SK-N-SH (cell line): ENCODE results near the gene ELMO1. TPM values are rescaled to one million over a fixed set of nuclear protein-coding genes. Genes with fewer than 3 reads are reported as not detected.

Experiments
- CTCF ChIA-PET: fragments of 300-600, 350-600 bp; formaldehyde crosslinking; extraction: SDS; loops from one replicate; lab custom pipeline; 2021; lab: Yijun Ruan, JAX
- POLR2A ChIA-PET: fragments of 350-600 bp; sonication (Branson Sonifier 250); formaldehyde crosslinking; extraction: SDS; loops from one replicate; lab custom pipeline; 2020; ENCODE audit warnings: antibody characterized with exemption, inconsistent platforms; lab: Yijun Ruan, JAX
- DNase-seq: peaks from one replicate; pipeline ENCODE4 v3.0.0; 2012
- H2AFZ ChIP-seq: fragments of 200-600 bp; sonication (generic); 2 replicates; pipeline ENCODE4 v1.8.1; 2016; ENCODE audit warnings: antibody characterized with exemption, mild to moderate bottlenecking, low read depth
- H3F3A ChIP-seq: fragments of 200-600 bp; sonication (generic); replicated peaks from 2 replicates; pipeline ENCODE3; 2016; ENCODE audit warnings: antibody characterized with exemption, mild to moderate bottlenecking; ENCODE audit not compliant: insufficient read depth
- H3K27ac ChIP-seq, 2 experiments: fragments of 200-500 bp in 1 of 2; fragments of 200-600 bp in 1 of 2; sonication (Bioruptor generic) in 1 of 2; sonication (generic), shearing (Covaris generic) in 1 of 2; 2 replicates each; pipeline versions ENCODE4 v1.5.1 to v1.6.1; 2014 to 2016; ENCODE audit warnings: low read depth in 2 of 2, inconsistent platforms in 1 of 2, low read length in 1 of 2, mild to moderate bottlenecking in 1 of 2, mixed read lengths in 1 of 2
- H3K27me3 ChIP-seq: fragments of 200-600 bp; sonication (generic), shearing (Covaris generic); 2 replicates; pipeline ENCODE4 v1.6.1; 2016; ENCODE audit warnings: mixed run types; ENCODE audit not compliant: insufficient read depth
- H3K36me3 ChIP-seq, 2 experiments: fragments of 200-500 bp in 1 of 2; fragments of 200-600 bp in 1 of 2; sonication (Bioruptor generic) in 1 of 2; sonication (generic) in 1 of 2; replicated peaks in 1 of 2; 2 replicates each; pipeline versions ENCODE3 to v1.5.1; 2014 to 2016; ENCODE audit warnings: low read length in 1 of 2, mild to moderate bottlenecking in 1 of 2; ENCODE audit not compliant: insufficient read depth in 2 of 2, control insufficient read depth in 1 of 2
- H3K4me1 ChIP-seq, 2 experiments: fragments of 200-500 bp in 1 of 2; fragments of 200-600 bp in 1 of 2; sonication (Bioruptor generic) in 1 of 2; sonication (generic), shearing (Covaris generic) in 1 of 2; 2 replicates each; pipeline versions ENCODE4 v1.5.1 to v1.6.1; 2014 to 2016; ENCODE audit warnings: low read depth in 1 of 2, low read length in 1 of 2, mixed run types in 1 of 2; ENCODE audit not compliant: insufficient read depth in 2 of 2, control insufficient read depth in 1 of 2
- H3K4me2 ChIP-seq: fragments of 200-600 bp; sonication (generic), shearing (Covaris generic); 2 replicates; pipeline ENCODE4 v1.6.1; 2017; ENCODE audit warnings: mixed run types
- H3K4me3 ChIP-seq, 2 experiments: fragments of 200-500 bp in 1 of 2; fragments of 200-600 bp in 1 of 2; sonication (Bioruptor generic) in 1 of 2; sonication (generic), shearing (Covaris generic) in 1 of 2; 2 replicates each; pipeline versions ENCODE4 v1.5.1 to v1.8.1; 2014 to 2016; ENCODE audit warnings: low read depth in 2 of 2, inconsistent platforms in 1 of 2, low read length in 1 of 2, mild to moderate bottlenecking in 1 of 2, mixed read lengths in 1 of 2, moderate library complexity in 1 of 2
- H3K79me2 ChIP-seq: fragments of 200-600 bp; sonication (generic); 2 replicates; pipeline ENCODE4 v1.8.1; 2017; ENCODE audit warnings: mild to moderate bottlenecking; ENCODE audit not compliant: insufficient read depth
- H3K9ac ChIP-seq: fragments of 200-600 bp; sonication (generic); 2 replicates; pipeline ENCODE4 v1.6.1; 2017; ENCODE audit warnings: mixed run types
- H3K9me2 ChIP-seq: fragments of 200-600 bp; sonication (generic); 2 replicates; pipeline ENCODE4 v1.6.1; 2017; ENCODE audit warnings: mixed run types
- H3K9me3 ChIP-seq: fragments of 200-600 bp; sonication (generic); 2 replicates; pipeline ENCODE4 v1.6.1; 2017; ENCODE audit warnings: mixed run types, mild to moderate bottlenecking, moderate library complexity
- H4K20me1 ChIP-seq: fragments of 200-600 bp; sonication (generic); 2 replicates; pipeline ENCODE4 v1.6.1; 2017; ENCODE audit warnings: mild to moderate bottlenecking, mixed run types; ENCODE audit not compliant: insufficient read depth
- CHD2 ChIP-seq: fragments of 150-350 bp; IDR thresholded peaks from 2 replicates; pipeline ENCODE4 v1.6.1; 2018; ENCODE audit warnings: low read length; ENCODE audit not compliant: partially characterized antibody
- FOXJ3 ChIP-seq: sonication (generic); formaldehyde crosslinking; IDR thresholded peaks from 2 replicates; pipeline ENCODE4 v1.5.1; 2020; ENCODE audit warnings: mild to moderate bottlenecking, missing genetic modification reagents
- FOXM1 ChIP-seq: IDR thresholded peaks from 2 replicates; pipeline ENCODE4 v1.4.0; 2012; ENCODE audit warnings: low read depth, mild to moderate bottlenecking
- MEF2A ChIP-seq: IDR thresholded peaks from 2 replicates; pipeline ENCODE4 v1.4.0; 2012; ENCODE audit warnings: low read depth, borderline replicate concordance
- MXI1 ChIP-seq: IDR thresholded peaks from 2 replicates; pipeline ENCODE4 v1.6.1; 2012; ENCODE audit warnings: mild to moderate bottlenecking, low read depth, low read length, improper control_type of control experiment
- NRF1 ChIP-seq: IDR thresholded peaks from 2 replicates; pipeline ENCODE4 v1.6.1; 2012; ENCODE audit warnings: low read depth, mild to moderate bottlenecking, low read length
- PBX3 ChIP-seq: IDR thresholded peaks from 2 replicates; pipeline ENCODE4; 2012
- RCOR1 ChIP-seq: fragments of 150-350 bp; IDR thresholded peaks from 2 replicates; pipeline ENCODE4 v1.6.1; 2017; ENCODE audit warnings: antibody characterized with exemption, low read length
- REST ChIP-seq: IDR thresholded peaks from 2 replicates; pipeline ENCODE4 v1.6.1; 2012; ENCODE audit warnings: mild to moderate bottlenecking, low read depth, low read length, moderate library complexity
- RFX5 ChIP-seq: IDR thresholded peaks from 2 replicates; pipeline ENCODE4 v1.6.1; 2012; ENCODE audit warnings: mild to moderate bottlenecking, improper control_type of control experiment, low read length
- RXRA ChIP-seq: IDR thresholded peaks from 2 replicates; pipeline ENCODE4 v1.4.0; 2012; ENCODE audit warnings: low read depth, mild to moderate bottlenecking, borderline replicate concordance
- SMC3 ChIP-seq: IDR thresholded peaks from 2 replicates; pipeline ENCODE4 v1.6.1; 2012; ENCODE audit warnings: low read depth, low read length, improper control_type of control experiment
- TAF1 ChIP-seq: IDR thresholded peaks from 2 replicates; pipeline ENCODE4 v1.6.1; 2012; ENCODE audit warnings: low read depth, mild to moderate bottlenecking, low read length, moderate library complexity, borderline replicate concordance
- TCF12 ChIP-seq: IDR thresholded peaks from 2 replicates; pipeline ENCODE4 v1.4.0; 2012
- TEAD4 ChIP-seq: IDR thresholded peaks from 2 replicates; pipeline ENCODE4 v1.4.0; 2012; ENCODE audit warnings: mild to moderate bottlenecking, borderline replicate concordance; ENCODE audit not compliant: insufficient read depth
- YY1 ChIP-seq: IDR thresholded peaks from 2 replicates; pipeline ENCODE4 v1.4.0; 2012; ENCODE audit warnings: low read depth, mild to moderate bottlenecking
- ZBTB33 ChIP-seq: IDR thresholded peaks from 2 replicates; pipeline ENCODE4 v1.4.0; 2012; ENCODE audit warnings: low read depth, borderline replicate concordance
- WGBS: methylation state at CpG from one replicate; pipeline ENCODE4 v1.1.6; 2017; ENCODE audit warnings: low lambda C conversion rate; 5-methylcytosine and 5-hydroxymethylcytosine counted together
- polyA plus RNA-seq, 3 experiments: library from polyadenylated mRNA; depleted of rRNA; stranded (reverse); fragments of >200 nt; gene quantifications; 2 replicates each; pipeline ENCODE4 v1.2.3, GENCODE V29; 2012
- TF ChIP-seq, protein P1 (sequence below): fragments of 200-600 bp; sonication (generic); IDR thresholded peaks from 2 replicates; pipeline ENCODE4 v1.6.1; 2017; ENCODE audit warnings: antibody characterized with exemption, mild to moderate bottlenecking, moderate library complexity

Gene ELMO1
- polyA plus RNA-seq, 1 of the 3 experiments (the other 2 are of a cell fraction) = 0.64 TPM

DNA sequence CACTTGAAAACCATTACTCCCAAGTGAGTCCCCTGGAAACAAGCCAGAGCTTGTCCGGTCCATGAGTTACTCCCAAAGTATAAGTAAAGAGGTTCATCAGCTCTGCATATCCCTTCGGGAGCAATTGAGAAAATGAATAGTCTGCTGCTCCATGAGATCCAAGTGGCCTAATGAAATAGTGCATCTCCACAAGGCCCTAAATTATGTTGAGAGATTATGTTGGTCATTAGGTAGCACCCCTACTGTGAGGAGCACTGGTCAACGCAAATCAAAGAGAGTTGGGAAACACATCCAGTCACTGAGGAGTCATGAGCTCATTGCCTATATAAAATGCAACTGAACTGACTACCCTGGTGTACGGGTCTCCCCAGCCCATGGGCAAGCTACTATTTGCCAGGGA is 518.9 kb downstream of the ELMO1 start:
- Histone ChIP-seq H3F3A (no peaks in the 10 kb centered on the region), H3K4me3 (no peak overlapping the region), H3K4me1 (peaks cover 0 to 38% of the 10 kb centered on the region in 2 experiments; a peak in 2 of 4 replicates), H3K79me2 (no peaks in the 10 kb centered on the region), H3K27ac (no peak overlapping the region; a peak in 1 of 4 replicates), H3K4me2 (no peak overlapping the region), H3K27me3 (no peaks in the 10 kb centered on the region), H3K9me2 (no peaks in the 10 kb centered on the region), H4K20me1 (no peaks in the 10 kb centered on the region), H3K9ac (no peak overlapping the region), H3K9me3 (no peaks in the 10 kb centered on the region), H3K36me3 (peaks cover 0 to 2% of the 10 kb centered on the region in 2 experiments), H2AFZ (no peak overlapping the region)
- DNase-seq = no peak
- WGBS = 46% methylated on average over 4 of the region's 4 CpGs
- TF ChIP-seq FOXJ3 = no peak
- ChIA-PET CTCF (interaction anchor here (1.2 to 2.3 kb wide), 11 partner anchors 9 to 489 kb away, joined by 3 to 16 read pairs (median 5); no protein-coding TSS in a partner anchor), POLR2A (interaction anchor here (0.5 to 0.7 kb wide), 2 partner anchors 39 to 1928 kb away, joined by 3 read pairs; no protein-coding TSS in a partner anchor)

- ChIA-PET CTCF (interaction anchor here (1.2 to 2.3 kb wide), 7 partner anchors 9 to 441 kb away, joined by 3 to 16 read pairs (median 6); no protein-coding TSS in a partner anchor), POLR2A (no interaction called here)
- no peaks in the 10 kb centered on the region for H3F3A ChIP-seq
- H3K27ac ChIP-seq = no peak overlapping the region; a peak in 1 of 4 replicates
- H3K27me3 ChIP-seq = no peaks in the 10 kb centered on the region
- H3K79me2 ChIP-seq = no peaks in the 10 kb centered on the region
- DNase-seq = no peak
- no peak overlapping the region for H2AFZ ChIP-seq
- no peaks in the 10 kb centered on the region for H4K20me1 ChIP-seq
- H3K9ac ChIP-seq = no peak overlapping the region
- peaks cover 0 to 2% of the 10 kb centered on the region in 2 experiments for H3K36me3 ChIP-seq
- H3K9me2 ChIP-seq = no peaks in the 10 kb centered on the region
- WGBS = 9% methylated on average over 1 of the region's 2 CpGs
- TF ChIP-seq RFX5 (no peak), TEAD4 (no peak), FOXM1 (no peak), SMC3 (no peak), CHD2 (no peak), NRF1 (no peak), RXRA (no peak), RCOR1 (no peak), MXI1 (no peak), ZBTB33 (no peak), TAF1 (no peak), TCF12 (no peak), MEF2A (no peak), REST (no peak), YY1 (no peak), PBX3 (no peak)
- TF ChIP-seq, protein P1, sequence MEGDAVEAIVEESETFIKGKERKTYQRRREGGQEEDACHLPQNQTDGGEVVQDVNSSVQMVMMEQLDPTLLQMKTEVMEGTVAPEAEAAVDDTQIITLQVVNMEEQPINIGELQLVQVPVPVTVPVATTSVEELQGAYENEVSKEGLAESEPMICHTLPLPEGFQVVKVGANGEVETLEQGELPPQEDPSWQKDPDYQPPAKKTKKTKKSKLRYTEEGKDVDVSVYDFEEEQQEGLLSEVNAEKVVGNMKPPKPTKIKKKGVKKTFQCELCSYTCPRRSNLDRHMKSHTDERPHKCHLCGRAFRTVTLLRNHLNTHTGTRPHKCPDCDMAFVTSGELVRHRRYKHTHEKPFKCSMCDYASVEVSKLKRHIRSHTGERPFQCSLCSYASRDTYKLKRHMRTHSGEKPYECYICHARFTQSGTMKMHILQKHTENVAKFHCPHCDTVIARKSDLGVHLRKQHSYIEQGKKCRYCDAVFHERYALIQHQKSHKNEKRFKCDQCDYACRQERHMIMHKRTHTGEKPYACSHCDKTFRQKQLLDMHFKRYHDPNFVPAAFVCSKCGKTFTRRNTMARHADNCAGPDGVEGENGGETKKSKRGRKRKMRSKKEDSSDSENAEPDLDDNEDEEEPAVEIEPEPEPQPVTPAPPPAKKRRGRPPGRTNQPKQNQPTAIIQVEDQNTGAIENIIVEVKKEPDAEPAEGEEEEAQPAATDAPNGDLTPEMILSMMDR = no peak
- no peak overlapping the region for H3K4me2 ChIP-seq
- no peak overlapping the region for H3K4me3 ChIP-seq
- no peaks in the 10 kb centered on the region for H3K9me3 ChIP-seq
- peaks cover 0 to 44% of the 10 kb centered on the region in 2 experiments; a peak in 2 of 4 replicates for H3K4me1 ChIP-seq
Measured at GRCh38 chr7:36928718-36929117, 519.9 kb downstream of the ELMO1 start.
